ENCODE measurements around the gene PGS1.
A peak's percentile ranks its signal among the peaks of the same experiment; 100 is the strongest.

The PGS1 gene

GRCh38 chr17:78428025-78428575 is 49.7 kb downstream of the PGS1 start:
- DNase-seq (ENCODE audit: low spot score) = no peak

GRCh38 chr17:78428836-78429617 is 50.6 kb downstream of the PGS1 start:
- no peak for DNase-seq (ENCODE audit: low spot score)

GRCh38 chr17:78429618-78429995 is 51.2 kb downstream of the PGS1 start:
- no peak for DNase-seq (ENCODE audit: low spot score)

GRCh38 chr17:78430892-78431691 is 52.6 kb downstream of the PGS1 start:
- no peak for DNase-seq (ENCODE audit: low spot score)

- DNase-seq (ENCODE audit: low spot score) = no peak
Observed at GRCh38 chr17:78431692-78431958, 53.2 kb downstream of the PGS1 start.

GRCh38 chr17:78432226-78433012 is 54.0 kb downstream of the PGS1 start:
- peak; percentile 91 for DNase-seq (ENCODE audit: low spot score)

- no peak for DNase-seq (ENCODE audit: low spot score)
Observed at GRCh38 chr17:78433013-78433727, 54.7 kb downstream of the PGS1 start.

GRCh38 chr17:78433780-78434335 is 55.4 kb downstream of the PGS1 start:
- DNase-seq (ENCODE audit: low spot score) = no peak

GRCh38 chr17:78434455-78435329 is 56.2 kb downstream of the PGS1 start:
- no peak for DNase-seq (ENCODE audit: low spot score)

- DNase-seq (ENCODE audit: low spot score) = no peak
Observed at GRCh38 chr17:78435330-78436005, 57.0 kb downstream of the PGS1 start.

GRCh38 chr17:78437508-78438169 is 59.2 kb downstream of the PGS1 start:
- no peak for DNase-seq (ENCODE audit: low spot score)

- DNase-seq (ENCODE audit: low spot score) = no peak
Observed at GRCh38 chr17:78438271-78438691, 59.8 kb downstream of the PGS1 start.

- no peak for DNase-seq (ENCODE audit: low spot score)
Observed at GRCh38 chr17:78438694-78439325, 60.4 kb downstream of the PGS1 start.

- DNase-seq (ENCODE audit: low spot score) = no peak
Observed at GRCh38 chr17:78441271-78441971, 63.0 kb downstream of the PGS1 start.

GRCh38 chr17:78442648-78443218 is 64.3 kb downstream of the PGS1 start:
- no peak for DNase-seq (ENCODE audit: low spot score)

GRCh38 chr17:78444392-78444791 is 65.9 kb downstream of the PGS1 start:
- no peak for DNase-seq (ENCODE audit: low spot score)

- DNase-seq (ENCODE audit: low spot score) = no peak
Observed at GRCh38 chr17:78446833-78447232, 68.4 kb downstream of the PGS1 start.
